OCI-M2 (cell line): ENCODE measurements around the gene SRD5A2.
"Not testable (repeated sequence)": the region's sequence is repeated elsewhere in the genome, so short reads cannot be mapped to it uniquely, and the experiment has no call there.

Source experiments
- DNase-seq: peaks from one replicate; lab custom pipeline; 2025; ENCODE audit not compliant: unreplicated experiment; lab: John Stamatoyannopoulos, UW

The SRD5A2 gene

GRCh38 chr2:31534636-31535035 lies 46.1 kb downstream of the SRD5A2 start:
- no peak for DNase-seq

GRCh38 chr2:31533036-31533435 lies 47.7 kb downstream of the SRD5A2 start:
- DNase-seq = no peak

- no peak for DNase-seq
Measured at GRCh38 chr2:31531101-31531500, 49.6 kb downstream of the SRD5A2 start.

DNA sequence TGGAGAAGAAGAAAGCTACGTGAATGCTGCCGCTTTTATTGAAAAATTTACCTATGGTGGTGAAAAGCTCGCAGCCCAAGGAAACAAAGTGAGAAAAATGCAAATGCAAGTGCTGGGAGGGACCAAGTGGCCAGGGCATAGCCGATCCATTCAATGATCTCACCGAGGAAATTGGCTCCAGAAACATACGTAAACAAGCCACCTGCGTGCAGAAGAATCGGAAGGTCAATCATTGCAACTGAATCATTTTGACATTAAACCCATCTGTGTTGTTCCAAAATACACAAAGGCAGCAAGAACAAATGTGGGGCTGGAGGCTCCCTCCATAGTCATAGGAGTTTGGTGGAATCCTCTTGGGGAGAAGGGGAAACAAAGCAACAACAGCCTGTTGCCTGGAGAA lies 51.5 kb downstream of the SRD5A2 start:
- no peak for DNase-seq

DNA sequence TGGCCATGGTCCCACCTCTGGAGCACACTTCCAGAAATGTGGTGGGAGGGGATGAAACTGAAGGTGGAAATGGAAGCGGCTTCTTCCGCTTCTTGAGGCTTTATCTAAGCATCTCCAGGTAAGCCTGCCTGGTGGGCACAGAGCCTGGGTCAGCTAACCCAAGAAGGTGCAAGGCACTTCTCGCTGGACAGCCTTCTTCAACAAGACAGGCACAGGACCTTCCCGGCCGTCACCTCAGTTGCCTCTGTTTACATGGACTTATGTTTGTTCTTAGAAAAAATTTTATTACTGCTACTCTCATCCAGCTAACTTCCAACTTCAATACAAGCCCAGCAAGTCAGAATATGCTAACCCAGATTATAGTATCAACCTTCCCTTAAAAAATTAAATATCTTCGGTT lies 51.9 kb downstream of the SRD5A2 start:
- no peak for DNase-seq

DNA sequence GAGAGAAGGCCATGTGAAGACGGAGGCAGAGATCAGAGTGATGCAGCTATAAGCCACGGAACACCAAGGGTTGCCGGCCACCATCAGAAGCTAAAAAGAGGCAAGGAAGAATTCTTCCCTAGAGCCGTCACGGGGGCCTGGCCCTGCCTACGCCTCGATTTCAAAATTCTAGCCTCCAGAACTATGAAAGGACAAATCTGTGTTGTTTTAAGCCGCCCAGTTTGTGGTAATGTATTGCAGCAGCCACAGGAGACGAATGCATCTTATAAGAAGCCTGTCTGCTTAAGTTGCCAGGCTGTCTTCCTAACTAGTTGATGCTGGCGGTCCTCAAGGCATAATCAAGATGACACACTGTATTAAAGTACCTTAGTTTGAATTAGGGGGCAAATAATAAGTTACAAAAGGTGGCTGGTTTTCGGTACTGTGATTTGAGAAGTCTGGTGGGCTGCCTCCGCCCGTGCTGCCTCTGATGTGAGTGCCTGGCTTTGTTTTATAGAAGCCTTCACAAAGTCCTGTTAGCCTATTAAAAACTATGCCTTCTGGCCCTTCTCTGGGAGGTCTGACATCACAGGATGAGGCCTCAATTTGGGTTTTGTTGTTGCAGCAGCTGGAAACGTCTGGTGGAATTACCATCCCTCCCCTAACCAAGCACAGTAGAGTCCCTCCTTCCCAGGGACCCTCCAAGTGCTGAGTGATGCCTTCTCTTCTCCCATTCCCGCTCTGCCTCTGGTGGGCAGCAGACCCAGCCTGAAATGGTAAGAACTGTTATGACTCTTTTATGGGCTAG lies 53.6 kb downstream of the SRD5A2 start:
- DNase-seq = no peak

GRCh38 chr2:31525876-31526275 lies 54.9 kb downstream of the SRD5A2 start:
- DNase-seq = no peak

GRCh38 chr2:31524592-31524991 lies 56.1 kb downstream of the SRD5A2 start:
- no peak for DNase-seq

DNA sequence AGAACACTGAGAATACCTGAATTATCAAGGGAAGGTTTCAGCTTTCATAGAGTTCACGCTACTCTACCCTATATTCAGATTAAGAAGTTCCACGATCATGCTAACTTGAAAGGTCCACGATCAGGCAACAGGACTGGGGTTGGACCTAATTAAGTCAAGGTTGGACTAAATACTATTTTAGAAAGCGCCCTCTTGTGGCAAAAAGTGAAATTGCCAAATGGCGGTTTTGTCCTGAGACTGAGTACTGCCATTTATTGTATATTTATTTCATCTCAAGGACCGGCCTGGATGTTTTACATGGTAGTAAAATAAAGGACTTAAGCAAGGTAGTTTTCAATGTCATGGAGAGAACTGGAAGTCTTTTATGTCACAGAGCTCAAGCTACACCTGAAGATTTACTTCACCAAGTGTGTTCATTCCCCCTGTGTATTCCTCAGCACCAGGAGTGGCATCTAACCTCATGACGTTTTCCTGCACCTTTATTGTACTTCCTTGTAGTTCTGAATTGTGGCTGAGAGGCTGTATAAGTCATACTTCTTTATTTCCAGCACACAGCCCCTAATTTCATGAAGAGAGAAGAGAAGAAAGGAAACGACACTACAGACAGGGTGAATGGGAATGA lies 56.8 kb downstream of the SRD5A2 start:
- peak; percentile 1 for DNase-seq

DNA sequence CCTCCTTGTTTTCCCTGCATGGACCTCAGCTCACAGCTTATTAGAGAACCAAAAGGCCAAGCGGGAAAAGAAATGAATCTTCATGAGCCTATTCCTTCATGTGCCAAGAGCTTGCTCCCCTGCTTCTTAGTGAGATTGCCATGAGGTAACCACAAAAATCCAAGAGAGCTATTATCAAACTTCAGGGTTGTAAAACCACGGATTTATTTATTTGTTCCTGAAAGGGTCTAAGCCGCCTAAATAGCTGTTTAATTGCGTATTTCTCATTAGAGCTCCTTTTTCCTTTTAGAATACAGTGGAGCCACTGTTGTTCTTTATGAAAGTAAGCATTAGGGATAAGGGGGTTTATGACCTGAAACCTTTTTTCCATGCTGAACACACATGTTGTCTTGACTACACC lies 58.0 kb downstream of the SRD5A2 start:
- no peak for DNase-seq

DNA sequence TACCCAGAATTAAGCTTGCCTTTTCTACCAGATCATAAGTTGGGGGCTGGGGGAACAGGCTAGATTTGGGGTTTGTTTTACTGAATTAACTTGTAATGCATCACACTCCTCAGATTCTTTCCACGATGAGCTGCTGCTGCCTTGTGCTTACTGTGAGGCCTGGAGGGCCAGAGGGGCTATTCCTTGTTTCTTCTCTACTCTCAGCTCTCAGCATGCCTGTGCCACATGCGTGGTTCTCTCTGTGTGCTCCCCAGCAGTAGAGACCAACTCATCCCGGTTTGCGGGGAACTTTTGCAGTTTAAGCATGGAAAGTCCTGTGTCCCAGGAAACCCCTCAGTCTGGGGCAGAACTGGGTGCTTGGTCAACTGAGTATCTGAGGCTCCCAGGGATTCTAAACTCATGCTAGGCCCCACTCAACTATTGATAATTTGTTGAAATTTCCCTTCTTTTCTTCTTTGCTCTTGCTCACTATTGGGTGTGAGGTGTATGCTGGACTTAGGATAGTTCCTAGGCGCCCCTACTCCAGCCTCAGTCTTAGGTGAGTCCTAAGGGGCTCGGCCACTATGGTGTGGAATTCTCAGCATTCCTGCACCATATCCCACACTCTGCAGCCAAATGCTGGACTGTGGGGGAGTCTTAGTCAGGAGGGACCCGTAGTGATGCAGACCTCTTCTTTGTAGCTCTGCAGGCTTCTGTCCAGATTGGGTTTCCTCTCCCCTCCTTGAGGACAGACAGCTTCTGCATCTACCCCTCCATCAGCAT lies 63.1 kb downstream of the SRD5A2 start:
- no peak for DNase-seq

DNA sequence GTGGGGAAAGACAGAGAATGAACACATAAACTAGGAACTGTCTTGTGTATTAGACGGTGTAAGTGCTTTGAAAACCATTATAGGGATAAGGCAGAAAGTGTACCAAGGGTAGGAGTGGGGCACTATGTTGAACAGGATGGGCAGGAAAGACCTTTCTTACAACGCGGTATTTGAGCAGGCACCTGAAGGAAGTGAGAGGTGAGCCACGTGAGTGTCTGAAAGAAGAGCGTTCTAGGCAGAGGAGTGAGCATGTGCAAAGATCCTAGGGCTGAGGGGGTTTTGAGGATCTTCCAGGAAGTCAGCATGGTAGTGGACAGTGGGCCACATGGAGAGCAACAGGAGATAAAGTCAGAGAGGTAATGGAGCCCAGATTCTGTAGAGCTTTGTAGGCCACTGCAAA lies 65.2 kb downstream of the SRD5A2 start:
- no peak for DNase-seq

GRCh38 chr2:31513553-31513952 lies 67.2 kb downstream of the SRD5A2 start:
- DNase-seq = no peak

DNA sequence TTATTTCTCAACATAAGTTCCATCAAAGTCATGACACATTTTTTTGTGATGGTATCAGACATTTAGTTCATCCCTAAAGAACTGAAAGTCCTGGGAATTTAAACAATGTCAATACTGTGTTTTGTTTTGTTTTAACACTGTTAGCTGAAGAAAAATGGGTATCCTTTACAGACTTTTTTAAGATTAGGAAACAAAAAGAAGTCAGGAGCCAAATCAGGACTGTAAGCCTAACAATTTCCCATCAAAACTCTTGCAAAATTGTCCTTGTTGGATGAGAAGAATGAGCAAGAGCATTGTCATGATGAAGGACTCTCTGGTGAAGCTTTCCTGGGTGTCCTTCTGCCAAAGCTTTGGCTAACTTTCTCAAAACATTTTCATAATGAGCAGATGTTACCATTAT lies 69.4 kb downstream of the SRD5A2 start:
- no peak for DNase-seq

DNA sequence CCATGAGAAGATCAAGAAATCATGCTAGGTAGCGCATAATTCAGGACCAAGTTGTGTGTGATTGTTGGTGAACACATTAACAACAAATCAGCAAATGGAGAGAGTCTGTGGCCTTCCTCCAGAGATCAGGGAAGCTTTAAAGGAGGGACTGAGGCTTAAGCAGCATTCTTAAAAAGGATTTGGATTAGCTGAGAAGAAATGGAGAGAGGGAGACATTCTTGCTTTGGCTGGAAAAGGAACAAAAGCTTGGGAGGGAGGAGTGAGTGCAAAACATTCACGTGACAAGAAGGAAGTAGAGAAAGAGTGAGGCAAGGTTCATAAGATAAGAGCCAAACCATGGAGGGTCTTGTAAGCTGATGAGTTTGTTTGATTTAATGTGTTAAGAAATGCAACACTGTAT lies 75.6 kb downstream of the SRD5A2 start:
- no peak for DNase-seq

- DNase-seq = no peak
Measured at GRCh38 chr2:31504311-31504710, 76.4 kb downstream of the SRD5A2 start.

DNA sequence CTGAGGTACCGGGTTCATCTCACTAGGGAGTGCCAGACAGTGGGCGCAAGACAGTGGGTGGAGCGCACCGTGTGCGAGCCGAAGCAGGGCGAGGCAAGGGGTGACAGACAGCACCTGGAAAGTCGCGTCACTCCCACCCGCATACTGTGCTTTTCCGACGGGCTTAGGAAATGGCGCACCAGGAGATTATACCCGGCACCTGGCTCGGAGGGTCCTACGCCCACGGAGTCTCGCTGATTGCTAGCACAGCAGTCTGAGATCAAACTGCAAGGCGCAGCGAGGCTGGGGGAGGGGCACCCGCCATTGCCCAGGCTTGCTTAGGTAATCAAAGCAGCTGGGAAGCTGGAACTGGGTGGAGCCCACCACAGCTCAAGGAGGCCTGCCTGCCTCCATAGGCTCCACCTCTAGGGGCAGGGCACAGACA lies 84.3 kb downstream of the SRD5A2 start:
- not testable (repeated sequence) for DNase-seq

DNA sequence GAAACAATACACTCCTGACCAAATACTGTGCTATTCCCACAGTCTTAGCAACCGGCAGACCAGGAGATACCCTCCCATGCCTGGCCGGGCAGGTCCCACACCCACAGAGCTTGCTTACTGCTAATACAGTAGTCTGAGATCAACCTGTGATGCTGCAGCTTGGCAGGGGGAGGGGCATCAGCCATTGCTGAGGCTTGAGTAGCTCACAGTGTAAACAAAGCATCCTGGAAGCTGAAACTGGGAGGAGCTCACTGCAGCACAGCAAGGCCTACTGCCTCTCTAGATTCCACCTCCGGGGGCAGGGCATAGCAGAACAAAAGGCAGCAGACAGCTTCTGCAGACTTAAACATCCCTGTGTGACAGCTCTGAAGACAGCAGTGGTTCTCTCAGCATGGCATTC lies 91.4 kb downstream of the SRD5A2 start:
- not testable (repeated sequence) for DNase-seq

DNA sequence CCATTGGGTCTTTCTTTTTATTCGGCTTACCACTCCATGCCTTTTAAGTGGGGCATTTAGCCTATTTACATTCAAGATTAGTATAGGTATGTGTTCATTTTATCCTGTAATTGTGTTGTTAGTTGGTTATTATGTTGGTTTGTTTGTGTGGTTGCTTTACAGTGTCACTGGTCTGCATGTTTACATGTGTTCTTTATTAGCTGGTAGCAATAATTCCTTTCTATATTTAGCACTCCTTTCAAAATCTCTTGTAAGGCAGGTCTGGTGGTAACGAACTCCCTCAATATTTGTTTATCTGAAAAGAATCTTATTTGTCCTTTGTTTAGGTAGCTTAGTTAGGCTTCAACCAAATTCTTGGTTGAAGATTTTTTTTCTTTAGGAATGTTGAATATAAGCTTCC lies 97.5 kb downstream of the SRD5A2 start:
- no peak for DNase-seq

- no peak for DNase-seq
Measured at GRCh38 chr2:31476511-31477180, 104.1 kb downstream of the SRD5A2 start.

GRCh38 chr2:31475692-31476091 lies 105.0 kb downstream of the SRD5A2 start:
- no peak for DNase-seq
